Esophagus squamous epithelium (tissue), 4 donors: Measurements from ENCODE around the gene DNMT3A.

Source experiments
- POLR2A ChIP-seq, 4 donors: fragments of 450-650 bp; IDR thresholded peaks; one replicate each; pipeline ENCODE4 v1.6.1; 2017; ENCODE audit warnings: antibody characterized with exemption in 4 of 4, mild to moderate bottlenecking in 4 of 4, moderate library complexity in 3 of 4
- TF ChIP-seq, protein P1 (sequence below), 6 experiments: fragments of 450-650 bp in 4 of 6; fragments of 200-600 bp in 2 of 6; sonication (generic) in 2 of 6; IDR thresholded peaks; one replicate each; pipeline ENCODE4 v1.5.1; 2016 to 2019; ENCODE audit warnings: antibody characterized with exemption in 6 of 6, mild to moderate bottlenecking in 4 of 6, moderate library complexity in 4 of 6

GRCh38 chr2:25367296-25367695 is 25.6 kb upstream of the DNMT3A start:
- TF ChIP-seq POLR2A (IDR thresholded peaks at IDR 0.05): no peak
- TF ChIP-seq, protein P1, sequence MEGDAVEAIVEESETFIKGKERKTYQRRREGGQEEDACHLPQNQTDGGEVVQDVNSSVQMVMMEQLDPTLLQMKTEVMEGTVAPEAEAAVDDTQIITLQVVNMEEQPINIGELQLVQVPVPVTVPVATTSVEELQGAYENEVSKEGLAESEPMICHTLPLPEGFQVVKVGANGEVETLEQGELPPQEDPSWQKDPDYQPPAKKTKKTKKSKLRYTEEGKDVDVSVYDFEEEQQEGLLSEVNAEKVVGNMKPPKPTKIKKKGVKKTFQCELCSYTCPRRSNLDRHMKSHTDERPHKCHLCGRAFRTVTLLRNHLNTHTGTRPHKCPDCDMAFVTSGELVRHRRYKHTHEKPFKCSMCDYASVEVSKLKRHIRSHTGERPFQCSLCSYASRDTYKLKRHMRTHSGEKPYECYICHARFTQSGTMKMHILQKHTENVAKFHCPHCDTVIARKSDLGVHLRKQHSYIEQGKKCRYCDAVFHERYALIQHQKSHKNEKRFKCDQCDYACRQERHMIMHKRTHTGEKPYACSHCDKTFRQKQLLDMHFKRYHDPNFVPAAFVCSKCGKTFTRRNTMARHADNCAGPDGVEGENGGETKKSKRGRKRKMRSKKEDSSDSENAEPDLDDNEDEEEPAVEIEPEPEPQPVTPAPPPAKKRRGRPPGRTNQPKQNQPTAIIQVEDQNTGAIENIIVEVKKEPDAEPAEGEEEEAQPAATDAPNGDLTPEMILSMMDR (IDR thresholded peaks at IDR 0.05): no peak
